ENCODE results near the gene SFMBT2. TPM values are rescaled to one million over a fixed set of nuclear protein-coding genes. Genes with fewer than 3 reads are reported as not detected.

Gene SFMBT2
- total and polyA plus RNA-seq, 10 of the 15 experiments (the other 5 are each of a cell fraction or from before 2014, with no cell fraction given), result 2.8 to 29.6 (median 15.1) TPM

DNA sequence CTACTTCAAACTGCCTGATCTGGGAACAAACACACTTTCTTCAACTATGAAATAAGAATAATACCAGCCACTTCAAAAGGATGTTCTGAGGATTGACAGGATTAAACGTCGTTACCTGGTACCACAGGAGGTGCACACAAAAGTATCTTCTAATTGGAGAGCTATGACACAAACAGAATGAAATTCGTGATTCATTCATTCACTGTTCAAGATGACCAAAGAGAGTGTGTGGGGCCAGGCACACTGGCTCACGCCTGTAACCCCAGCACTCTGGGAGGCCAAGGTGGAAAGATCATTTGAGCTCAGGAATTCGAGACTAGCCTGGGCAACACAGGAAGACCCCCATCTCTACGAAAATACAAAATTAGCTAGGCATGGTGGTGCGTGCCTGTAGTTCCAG is 50.9 kb downstream of the SFMBT2 start:
- POLR2A ChIA-PET, result no interaction called here
- Histone ChIP-seq H3K79me2 (ENCODE audit: control insufficient read depth, insufficient read depth, low read length) (peaks cover 16% of the 10 kb centered on the region), H3K9ac (ENCODE audit: control insufficient read depth, insufficient read depth, low read length) (no peak overlapping the region), H3K9me3 (replicated peaks; ENCODE audit: control insufficient read depth, insufficient read depth, low read length) (peaks cover 18% of the 10 kb centered on the region), H3K36me3 (ENCODE audit: control insufficient read depth in 2 of 2, insufficient read depth in 2 of 2, low read length in 1 of 2) (peaks cover 40 to 55% of the 10 kb centered on the region in 2 experiments), H3K4me2 (ENCODE audit: control insufficient read depth, insufficient read depth) (no peak overlapping the region), H2AFZ (ENCODE audit: control insufficient read depth, low read depth, low read length) (no peak overlapping the region), H3K27ac (ENCODE audit: control insufficient read depth, insufficient read depth) (no peak overlapping the region), H3K4me3 (no peak overlapping the region), H4K20me1 (ENCODE audit: control insufficient read depth, insufficient read depth) (no peaks in the 10 kb centered on the region), H3K4me1 (ENCODE audit: control insufficient read depth, insufficient read depth, low read length) (no peaks in the 10 kb centered on the region), H3K27me3 (replicated peaks in 1 of 2; ENCODE audit: control insufficient read depth in 2 of 2, insufficient read depth in 2 of 2, low read length in 1 of 2) (no peaks in the 10 kb centered on the region)
- no peak for TF ChIP-seq BRCA1 (IDR thresholded peaks at IDR 0.05; ENCODE audit: low read depth, low read length)
- no peak for TF ChIP-seq MAX (IDR thresholded peaks at IDR 0.05; ENCODE audit: low read depth, low read length)
- TF ChIP-seq DPF2 (IDR thresholded peaks at IDR 0.05), result no peak
- TF ChIP-seq ZZZ3 (IDR thresholded peaks at IDR 0.05; ENCODE audit: control insufficient read depth, insufficient read length, low read depth), result no peak
- no peak for TF ChIP-seq ZNF622 (IDR thresholded peaks at IDR 0.05)
- no peak for TF ChIP-seq RAD21 (IDR thresholded peaks at IDR 0.05; ENCODE audit: insufficient read depth, low read depth, low read length)
- TF ChIP-seq, protein P1, sequence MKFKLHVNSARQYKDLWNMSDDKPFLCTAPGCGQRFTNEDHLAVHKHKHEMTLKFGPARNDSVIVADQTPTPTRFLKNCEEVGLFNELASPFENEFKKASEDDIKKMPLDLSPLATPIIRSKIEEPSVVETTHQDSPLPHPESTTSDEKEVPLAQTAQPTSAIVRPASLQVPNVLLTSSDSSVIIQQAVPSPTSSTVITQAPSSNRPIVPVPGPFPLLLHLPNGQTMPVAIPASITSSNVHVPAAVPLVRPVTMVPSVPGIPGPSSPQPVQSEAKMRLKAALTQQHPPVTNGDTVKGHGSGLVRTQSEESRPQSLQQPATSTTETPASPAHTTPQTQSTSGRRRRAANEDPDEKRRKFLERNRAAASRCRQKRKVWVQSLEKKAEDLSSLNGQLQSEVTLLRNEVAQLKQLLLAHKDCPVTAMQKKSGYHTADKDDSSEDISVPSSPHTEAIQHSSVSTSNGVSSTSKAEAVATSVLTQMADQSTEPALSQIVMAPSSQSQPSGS (IDR thresholded peaks at IDR 0.05; ENCODE audit: low read length), result no peak
- no peak for TF ChIP-seq CREB1 (IDR thresholded peaks at IDR 0.05; ENCODE audit: low read depth)
- no peak for TF ChIP-seq ZSCAN29 (IDR thresholded peaks at IDR 0.05)
- no peak for TF ChIP-seq MEF2A (IDR thresholded peaks at IDR 0.05; ENCODE audit: insufficient read depth, low read depth, low read length)
- no peak for TF ChIP-seq BHLHE40 (IDR thresholded peaks at IDR 0.05; ENCODE audit: borderline replicate concordance in 1 of 2, low read depth in 2 of 2, low read length in 1 of 2)
- CTCF ChIA-PET, result interaction anchor here (0.6 kb wide), 2 partner anchors 13 to 736 kb away, joined by 3 read pairs; no protein-coding TSS in a partner anchor
- WGBS (ENCODE audit: insufficient coverage, insufficient replicate concordance, low lambda C conversion rate, missing lambda C conversion rate), result 92% methylated on average over 7 of the region's 7 CpGs
- BruUV-seq (replicated peaks), result no TSS peak
- SMC1A ChIA-PET (ENCODE audit: uncharacterized antibody, unreplicated experiment), result interaction anchor here (0.9 to 2.0 kb wide), 4 partner anchors 12 to 23 kb away, joined by 3 to 4 read pairs (median 3); no protein-coding TSS in a partner anchor
- in situ Hi-C loops (cut with MboI) (no loop called here), intact Hi-C loops (cut with micrococcal nuclease; ENCODE audit: unreplicated experiment) (no loop called here)
- DNase-seq (ENCODE audit: low read depth, low spot score), result no peak
- RAD21 ChIA-PET (ENCODE audit: unreplicated experiment), result no interaction called here
- ATAC-seq, result no peak
- FAIRE-seq, result no peak
